Stimulated activated naive B cell treated with anti-CD40 and anti-IgM and Interleukin-4, amounts not matched to agents 10 μg/mL and 1 μg/mL and 100 μg/mL, for 72 hours (primary cell): Measurements from ENCODE around the gene AMPH.
A peak's percentile ranks its signal among the peaks of the same experiment; 100 is the strongest.
"Not testable (repeated sequence)": the region's sequence is repeated elsewhere in the genome, so short reads cannot be mapped to it uniquely, and the experiment has no call there.

Experiments
- ATAC-seq, 2 donors: fragments of 150-1000 bp; cut with Tn5 transposase; replicated peaks; 2 replicates each; pipeline ENCODE4 v1.10.0; 2021; ENCODE audit warnings: moderate library complexity in 1 of 2
- DNase-seq: peaks from one replicate; pipeline ENCODE4 v3.0.0; 2021
- H3K27ac Mint-ChIP-seq: one replicate; pipeline ENCODE4 v1.8.0; 2022; ENCODE audit warnings: mild to moderate bottlenecking, mixed read lengths
- H3K27me3 Mint-ChIP-seq, 2 donors: one replicate each; pipeline ENCODE4 v1.8.0; 2022; ENCODE audit warnings: mixed read lengths in 2 of 2
- H3K36me3 Mint-ChIP-seq, 2 donors: one replicate each; pipeline ENCODE4 v1.8.0; 2022; ENCODE audit warnings: mixed read lengths in 2 of 2, mild to moderate bottlenecking in 1 of 2
- H3K4me1 Mint-ChIP-seq, 2 donors: one replicate each; pipeline ENCODE4 v1.8.0; 2022; ENCODE audit warnings: mixed read lengths in 2 of 2, mild to moderate bottlenecking in 1 of 2
- H3K4me3 Mint-ChIP-seq, 2 donors: one replicate each; pipeline ENCODE4 v1.8.0; 2022; ENCODE audit warnings: mild to moderate bottlenecking in 2 of 2, mixed read lengths in 2 of 2, moderate library complexity in 1 of 2
- H3K9me3 Mint-ChIP-seq, 2 donors: one replicate each; pipeline ENCODE4 v1.8.0; 2022; ENCODE audit warnings: mixed read lengths in 2 of 2, mild to moderate bottlenecking in 1 of 2

The AMPH gene

DNA sequence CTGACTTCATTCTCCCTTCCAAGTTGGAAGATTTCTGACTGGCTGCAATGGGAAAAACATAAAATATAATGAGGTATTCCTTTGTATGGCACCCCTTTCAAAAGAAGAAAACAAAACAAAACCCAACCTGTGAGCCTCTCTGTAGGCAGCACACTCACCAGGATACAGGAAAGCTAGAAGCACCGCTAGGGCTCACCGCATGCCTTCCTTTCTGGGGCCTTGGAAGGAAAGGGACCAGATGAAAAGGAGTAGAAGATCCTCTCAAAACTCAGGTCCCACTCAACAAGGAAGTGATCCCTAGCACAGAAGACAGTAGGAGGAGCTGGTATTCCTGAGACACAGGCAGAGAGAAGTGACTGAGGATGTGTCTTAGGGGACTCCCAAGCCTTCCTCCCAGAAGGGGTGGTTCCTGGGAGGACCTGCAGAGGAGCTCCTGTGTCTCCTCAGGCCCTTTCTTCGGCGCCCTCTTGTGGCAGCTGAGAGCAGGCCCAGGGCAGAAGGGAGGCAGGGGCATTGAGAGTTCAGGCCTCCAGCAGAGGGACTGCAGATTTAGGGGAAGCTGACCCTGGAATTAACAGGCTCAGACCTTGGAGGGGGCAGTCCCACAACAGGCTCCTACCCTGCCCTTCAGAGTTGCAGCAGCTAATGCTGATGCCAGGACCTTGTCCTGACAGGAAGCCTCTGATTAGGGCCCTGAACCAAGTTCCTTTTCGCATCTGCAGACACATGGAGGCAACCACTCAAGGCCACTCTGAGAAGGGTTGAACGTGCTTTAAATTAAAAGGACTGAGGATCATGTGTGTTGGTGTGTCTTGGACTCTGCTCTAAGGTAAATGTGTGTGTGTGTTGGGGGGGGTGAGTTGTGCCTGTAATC is 285.6 kb downstream of the AMPH start:
- peak overlapping the region; percentile 57 for H3K27ac Mint-ChIP-seq

DNA sequence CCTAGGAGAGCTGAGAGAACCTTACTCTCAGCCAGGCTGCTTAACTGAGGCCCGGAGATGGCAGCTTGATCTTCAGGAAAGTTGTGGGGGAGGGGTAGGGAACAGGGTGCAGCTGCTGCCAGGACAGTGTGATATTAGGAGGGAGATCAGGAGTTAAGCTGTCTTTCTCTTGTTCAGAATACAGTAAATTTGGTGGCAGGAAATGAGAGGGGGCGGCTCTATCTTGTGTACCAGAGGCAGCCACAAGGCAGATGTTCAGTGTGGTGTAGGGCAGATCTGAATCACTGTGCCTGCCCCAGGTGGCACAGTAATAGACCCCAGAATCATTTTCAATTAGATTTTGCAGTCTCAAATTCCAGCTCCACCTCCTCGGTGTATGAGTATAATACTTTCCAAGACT is 286.4 kb downstream of the AMPH start:
- H3K4me3 Mint-ChIP-seq, H3K27me3 Mint-ChIP-seq, H3K36me3 Mint-ChIP-seq, H3K9me3 Mint-ChIP-seq, DNase-seq: not testable (repeated sequence)
- ATAC-seq, result peak; percentile 69 to 76
- Mint-ChIP-seq H3K27ac (peak overlapping the region; percentile 32), H3K4me1 (peaks cover 16 to 43% of the 10 kb centered on the region in 2 donors)

More for the DNA sequence above, 285.6 kb downstream of the AMPH start:
- H3K4me1 Mint-ChIP-seq, result peaks cover 18 to 51% of the 10 kb centered on the region in 2 donors
- H3K36me3 Mint-ChIP-seq, H3K27me3 Mint-ChIP-seq, DNase-seq, H3K9me3 Mint-ChIP-seq: not testable (repeated sequence)
- H3K4me3 Mint-ChIP-seq, result peak overlapping the region in 1 of 2 donors; percentile 20
- ATAC-seq, result peak; percentile 37 to 66

DNA sequence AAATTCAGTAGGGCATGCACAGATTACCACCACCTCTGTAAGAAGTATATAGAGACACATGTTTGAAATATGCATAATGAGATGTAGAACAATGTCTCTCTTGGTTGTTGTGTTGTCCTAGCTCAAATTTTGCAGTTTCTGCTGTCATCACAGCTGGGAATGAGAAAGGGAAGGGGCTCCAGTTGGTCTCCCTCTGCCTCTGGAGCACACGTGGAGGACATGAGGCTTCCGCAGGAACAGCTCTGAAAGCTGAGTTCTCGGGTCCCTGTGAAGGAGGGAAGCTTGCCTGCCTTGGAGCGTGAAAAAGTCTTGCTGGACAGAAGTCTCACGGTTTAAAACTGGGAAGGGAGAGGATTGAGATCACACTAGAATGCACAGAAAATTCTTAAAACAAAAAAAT is 289.0 kb downstream of the AMPH start:
- ATAC-seq, H3K27me3 Mint-ChIP-seq, H3K4me3 Mint-ChIP-seq, H3K36me3 Mint-ChIP-seq, H3K9me3 Mint-ChIP-seq, DNase-seq, H3K27ac Mint-ChIP-seq: not testable (repeated sequence)
- peaks cover 16 to 35% of the 10 kb centered on the region in 2 donors for H3K4me1 Mint-ChIP-seq

DNA sequence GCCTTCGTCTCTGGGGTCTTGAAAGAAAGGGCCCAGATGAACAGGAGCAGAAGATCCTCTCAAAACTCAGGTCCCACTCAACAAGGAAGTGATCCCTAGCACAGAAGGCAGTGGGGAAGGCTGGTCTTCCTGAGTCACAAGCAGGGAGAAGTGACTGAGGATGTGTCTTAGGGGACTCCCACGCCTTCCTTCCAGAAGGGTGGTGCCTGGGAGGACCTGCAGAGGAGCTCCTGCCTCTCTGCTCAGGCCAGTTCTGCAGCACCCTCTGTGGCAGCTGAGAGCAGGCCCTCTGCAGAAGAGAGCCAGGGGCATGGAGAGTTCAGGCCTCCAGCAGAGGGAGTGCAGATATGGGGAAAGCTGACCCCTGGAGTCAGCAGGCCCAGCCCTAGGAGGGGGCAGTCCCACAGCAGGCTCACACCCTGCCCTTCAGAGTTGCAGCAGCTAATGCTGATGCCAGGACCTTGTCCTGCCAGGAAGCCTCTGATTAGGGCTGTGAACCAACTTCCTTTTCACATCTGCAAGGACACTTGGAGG is 289.9 kb downstream of the AMPH start:
- H3K27ac Mint-ChIP-seq, DNase-seq, H3K27me3 Mint-ChIP-seq, H3K9me3 Mint-ChIP-seq, H3K4me3 Mint-ChIP-seq, H3K36me3 Mint-ChIP-seq: not testable (repeated sequence)
- peak; percentile 18 to 45 for ATAC-seq
- H3K4me1 Mint-ChIP-seq, result peaks cover 18 to 43% of the 10 kb centered on the region in 2 donors

DNA sequence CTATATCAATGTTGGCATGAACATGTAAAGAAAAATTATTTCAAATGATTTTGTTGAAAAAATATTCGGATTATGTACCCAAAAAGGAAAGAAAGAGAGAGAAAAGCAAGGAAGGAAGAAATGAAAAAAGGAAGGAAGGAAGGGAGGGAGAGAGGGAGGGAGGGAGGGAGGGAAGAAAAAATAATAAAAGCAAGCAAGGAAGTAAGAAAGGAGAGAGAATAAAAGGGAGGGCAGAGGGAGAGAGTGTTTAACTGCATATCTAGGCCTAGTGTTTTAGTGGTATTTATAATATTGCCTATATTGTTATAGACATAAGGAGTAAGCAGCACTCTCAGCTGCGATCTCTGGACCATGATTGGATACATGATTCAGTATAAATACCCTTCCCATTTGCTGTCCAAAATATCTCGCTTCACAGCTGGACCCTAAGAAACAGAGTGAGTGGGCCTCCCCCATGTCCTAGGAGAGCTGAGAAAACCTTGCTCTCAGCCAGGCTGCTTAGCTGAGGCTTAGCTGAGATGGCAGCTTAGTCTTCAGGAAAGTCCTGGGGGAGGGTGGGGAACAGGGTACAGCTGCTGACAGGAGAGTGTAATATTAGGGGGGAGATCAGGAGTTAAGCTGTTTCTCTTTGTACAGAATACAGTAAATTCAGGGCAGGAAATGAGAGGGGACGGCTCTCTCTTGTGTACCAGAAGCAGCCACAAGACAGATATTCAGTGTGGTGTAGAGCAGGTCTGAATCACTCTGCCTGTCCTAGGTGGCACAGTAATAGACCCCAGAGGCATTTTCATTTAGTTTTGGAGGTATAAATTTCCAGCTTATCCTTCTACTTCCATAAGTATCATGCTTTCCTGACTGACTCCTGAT is 291.0 kb downstream of the AMPH start:
- H3K36me3 Mint-ChIP-seq, result no peaks in the 10 kb centered on the region
- no peak for ATAC-seq
- no peaks in the 10 kb centered on the region for H3K9me3 Mint-ChIP-seq
- H3K4me3 Mint-ChIP-seq, result no peak overlapping the region
- DNase-seq, result no peak
- no peak overlapping the region for H3K27ac Mint-ChIP-seq
- no peaks in the 10 kb centered on the region for H3K27me3 Mint-ChIP-seq
- peaks cover 20 to 44% of the 10 kb centered on the region in 2 donors for H3K4me1 Mint-ChIP-seq

DNA sequence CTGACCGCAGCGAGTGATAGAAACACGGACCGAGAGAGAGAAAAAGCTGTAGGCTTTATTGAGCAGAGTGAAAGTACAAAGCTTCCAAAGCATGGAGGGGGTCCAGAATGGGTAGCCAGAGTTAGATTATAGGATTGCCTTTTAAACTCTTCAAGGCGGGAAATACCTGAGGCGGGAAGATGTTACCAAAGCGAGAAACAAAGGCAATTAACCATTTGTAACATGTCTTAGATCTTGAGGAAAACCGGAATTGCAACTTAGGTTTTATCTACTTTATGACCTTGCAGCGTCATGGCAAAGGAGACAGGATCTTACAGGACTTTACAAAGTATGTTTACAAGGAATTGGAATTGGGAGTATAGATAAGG is 295.0 kb downstream of the AMPH start:
- peaks cover 19 to 25% of the 10 kb centered on the region in 2 donors for H3K4me1 Mint-ChIP-seq
- not testable (repeated sequence) for DNase-seq, H3K36me3 Mint-ChIP-seq, H3K27me3 Mint-ChIP-seq, H3K9me3 Mint-ChIP-seq
- peak overlapping the region; percentile 87 for H3K27ac Mint-ChIP-seq
- peak in 1 of 2 donors; percentile 4 for ATAC-seq
- peak overlapping the region; percentile 55 to 74 for H3K4me3 Mint-ChIP-seq

DNA sequence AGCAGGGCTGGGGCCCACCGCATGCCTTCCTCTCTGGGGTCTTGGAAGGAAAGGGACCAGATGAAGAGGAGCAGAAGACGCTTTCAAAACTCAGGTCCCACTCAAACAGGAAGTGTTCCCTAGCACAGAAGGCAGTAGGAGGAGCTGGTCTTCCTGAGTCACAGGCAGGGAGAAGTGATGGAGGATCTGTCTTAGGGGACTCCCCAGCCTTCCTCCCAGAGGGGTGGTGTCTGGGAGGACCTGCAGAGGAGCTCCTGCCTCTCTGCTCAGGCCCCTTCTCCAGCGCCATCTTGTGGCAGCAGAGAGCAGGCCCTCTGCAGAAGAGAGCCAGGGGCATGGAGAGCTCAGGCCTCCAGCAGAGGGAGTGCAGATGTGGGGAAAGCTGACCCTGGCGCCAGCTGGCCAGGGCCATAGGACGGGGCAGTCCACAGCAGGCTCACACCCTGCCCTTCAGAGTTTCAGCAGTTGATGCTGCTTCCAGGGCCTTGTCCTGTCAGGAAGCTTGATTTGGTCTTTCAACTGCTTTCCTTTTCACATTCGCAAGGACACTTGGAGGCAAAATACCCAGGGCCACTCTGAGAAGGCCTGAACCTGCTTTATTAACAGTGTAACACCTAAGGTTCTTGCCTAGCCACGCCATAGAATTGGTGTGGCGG is 295.6 kb downstream of the AMPH start:
- Mint-ChIP-seq H3K4me3 (peak overlapping the region; percentile 55 to 74), H3K9me3 (no peaks in the 10 kb centered on the region), H3K36me3 (no peaks in the 10 kb centered on the region), H3K27me3 (no peaks in the 10 kb centered on the region), H3K27ac (peak overlapping the region; percentile 87), H3K4me1 (peaks cover 16 to 21% of the 10 kb centered on the region in 2 donors)
- ATAC-seq (peak; percentile 97 to 98), DNase-seq (peak; percentile 87)

DNA sequence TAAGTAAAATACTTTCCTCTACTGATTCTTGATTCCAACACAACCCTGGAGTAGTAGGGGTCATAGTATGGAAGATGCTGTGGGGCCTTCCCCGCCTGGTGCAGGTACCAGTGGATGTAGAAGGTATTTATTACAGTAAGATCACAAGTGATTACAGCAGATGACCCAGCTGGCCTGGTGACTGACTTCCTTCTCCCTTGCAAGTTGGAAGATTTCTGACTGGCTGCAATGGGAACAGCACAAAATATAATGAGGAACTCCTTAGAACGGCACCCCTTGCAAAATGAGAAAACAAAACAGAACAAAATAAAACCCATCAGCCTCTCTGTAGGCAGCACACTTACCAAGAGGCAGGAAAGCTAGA is 296.1 kb downstream of the AMPH start:
- Mint-ChIP-seq H3K9me3 (no peaks in the 10 kb centered on the region), H3K36me3 (no peaks in the 10 kb centered on the region), H3K27me3 (no peaks in the 10 kb centered on the region), H3K4me1 (peaks cover 16 to 21% of the 10 kb centered on the region in 2 donors), H3K4me3 (peak overlapping the region; percentile 55 to 74), H3K27ac (peak overlapping the region; percentile 76)
- DNase-seq, result no peak
- peak in 1 of 2 donors; percentile 17 for ATAC-seq

DNA sequence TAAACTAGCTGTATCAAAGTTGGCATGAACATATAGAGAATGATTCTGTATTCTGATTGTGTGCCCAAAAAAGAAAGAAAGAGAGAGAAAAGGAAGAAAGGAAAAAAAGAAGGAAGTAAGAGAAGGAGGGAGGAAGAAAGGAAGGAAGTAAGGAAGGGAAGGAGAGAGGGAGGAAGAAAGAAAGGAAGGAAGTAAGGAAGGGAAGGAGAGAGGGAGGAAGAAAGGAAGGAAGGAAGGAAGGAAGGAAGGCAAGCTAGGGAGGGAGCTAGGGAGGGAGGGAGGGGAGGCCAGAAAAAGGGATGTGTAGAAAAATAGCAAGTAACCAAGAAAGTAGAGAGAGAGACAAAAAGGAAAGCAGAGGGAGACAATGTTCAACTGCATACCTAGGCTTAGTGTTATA is 297.0 kb downstream of the AMPH start:
- H3K4me1 Mint-ChIP-seq, result peaks cover 16 to 21% of the 10 kb centered on the region in 2 donors
- H3K9me3 Mint-ChIP-seq, result no peaks in the 10 kb centered on the region
- no peaks in the 10 kb centered on the region for H3K36me3 Mint-ChIP-seq
- H3K27me3 Mint-ChIP-seq, result no peaks in the 10 kb centered on the region
- H3K27ac Mint-ChIP-seq, result no peak overlapping the region
- ATAC-seq (no peak), DNase-seq (no peak)
- no peak overlapping the region for H3K4me3 Mint-ChIP-seq
